H1 (cell line): ENCODE measurements around the gene USH2A. TPM values are rescaled to one million over a fixed set of nuclear protein-coding genes. Genes with fewer than 3 reads are reported as not detected.

Experiments used
- BCL11A ChIP-seq, 2 experiments: IDR thresholded peaks; one replicate each; pipeline ENCODE4 v1.6.1; 2011; ENCODE audit warnings: low read depth in 2 of 2, low read length in 2 of 2, mild to moderate bottlenecking in 2 of 2
- CHD1 ChIP-seq: IDR thresholded peaks from 2 replicates; pipeline ENCODE4 v1.6.1; 2012; ENCODE audit warnings: low read depth, low read length, improper control_type of control experiment
- CHD2 ChIP-seq: IDR thresholded peaks from 2 replicates; pipeline ENCODE4 v1.6.1; 2012; ENCODE audit warnings: low read length, improper control_type of control experiment
- polyA plus RNA-seq, 7 experiments: library from polyadenylated mRNA; depleted of rRNA in 3 of 7; stranded (reverse) in 5 of 7; unstranded in 2 of 7; fragments of >200 nt in 5 of 7; fragments of 200-250 nt in 2 of 7; gene quantifications; 1 replicate in 5 of 7; 2 replicates in 1 of 7; 4 replicates in 1 of 7; pipeline versions ENCODE4 v1.2.1 to v1.2.3, GENCODE V29; 2011 to 2013; ENCODE audit warnings: missing spikeins in 2 of 7, mixed read lengths in 2 of 7
- total RNA-seq: library from RNA; stranded (reverse); fragmentation: NEBNext Ultra II Directional; extraction: Animal tissue kit (Norgen Biotek cat#: 25700); gene quantifications from 2 replicates; pipeline ENCODE4 v1.2.1, GENCODE V29; 2021

Gene USH2A
- total and polyA plus RNA-seq, 2 of the 8 experiments (the other 6 are each of a cell fraction or from before 2014, with no cell fraction given), result 0.02 to 0.17 TPM

GRCh38 chr1:216466162-216466801 lies 43.0 kb upstream of the USH2A start (continued):
- TF ChIP-seq CHD2, result no peak
- no peak for TF ChIP-seq CHD1
- TF ChIP-seq BCL11A (IDR thresholded peaks at IDR 0.05; ENCODE audit: low read depth in 2 of 2, low read length in 2 of 2), result no peak
